HFFc6 (cell line): ENCODE measurements around the gene JADE2. TPM values are rescaled to one million over a fixed set of nuclear protein-coding genes. Genes with fewer than 3 reads are reported as not detected.

Source experiments
- DNase-seq: peaks from one replicate; pipeline ENCODE4 v3.0.0-alpha.2; 2018
- H3K27ac Mint-ChIP-seq: 2 replicates; pipeline ENCODE4 v1.8.0; 2020; ENCODE audit warnings: mild to moderate bottlenecking, mixed read lengths
- H3K27me3 Mint-ChIP-seq: 2 replicates; pipeline ENCODE4 v1.8.0; 2021; ENCODE audit warnings: mild to moderate bottlenecking, moderate library complexity, mixed read lengths; ENCODE audit not compliant: insufficient read depth
- H3K36me3 Mint-ChIP-seq: 2 replicates; pipeline ENCODE4 v1.8.0; 2021; ENCODE audit warnings: low read depth, mixed read lengths
- H3K4me1 Mint-ChIP-seq: 2 replicates; pipeline ENCODE4 v1.8.0; 2020; ENCODE audit warnings: low read depth, mixed read lengths
- H3K4me3 Mint-ChIP-seq: 2 replicates; pipeline ENCODE4 v1.8.0; 2020; ENCODE audit warnings: mild to moderate bottlenecking, moderate library complexity, mixed read lengths
- H3K9me3 Mint-ChIP-seq: 2 replicates; pipeline ENCODE4 v1.8.0; 2020; ENCODE audit warnings: mild to moderate bottlenecking, mixed read lengths
- total RNA-seq, 6 experiments: library from RNA; stranded (reverse); fragmentation: NEBNext Ultra II Directional; extraction: Animal tissue kit (Norgen Biotek cat#: 25700); gene quantifications; 2 replicates in 1 of 6; 3 replicates in 5 of 6; pipeline ENCODE4 v1.2.3, GENCODE V29; 2021
- TF ChIP-seq, protein P1 (sequence below): fragments of 200-600 bp; sonication (generic); IDR thresholded peaks from 2 replicates; pipeline ENCODE4 v1.5.0; 2021; ENCODE audit warnings: antibody characterized with exemption, mild to moderate bottlenecking

JADE2 gene
- total RNA-seq, 6 experiments from 2014 or later = 32.8 to 41.0 (median 39.6) TPM

DNA sequence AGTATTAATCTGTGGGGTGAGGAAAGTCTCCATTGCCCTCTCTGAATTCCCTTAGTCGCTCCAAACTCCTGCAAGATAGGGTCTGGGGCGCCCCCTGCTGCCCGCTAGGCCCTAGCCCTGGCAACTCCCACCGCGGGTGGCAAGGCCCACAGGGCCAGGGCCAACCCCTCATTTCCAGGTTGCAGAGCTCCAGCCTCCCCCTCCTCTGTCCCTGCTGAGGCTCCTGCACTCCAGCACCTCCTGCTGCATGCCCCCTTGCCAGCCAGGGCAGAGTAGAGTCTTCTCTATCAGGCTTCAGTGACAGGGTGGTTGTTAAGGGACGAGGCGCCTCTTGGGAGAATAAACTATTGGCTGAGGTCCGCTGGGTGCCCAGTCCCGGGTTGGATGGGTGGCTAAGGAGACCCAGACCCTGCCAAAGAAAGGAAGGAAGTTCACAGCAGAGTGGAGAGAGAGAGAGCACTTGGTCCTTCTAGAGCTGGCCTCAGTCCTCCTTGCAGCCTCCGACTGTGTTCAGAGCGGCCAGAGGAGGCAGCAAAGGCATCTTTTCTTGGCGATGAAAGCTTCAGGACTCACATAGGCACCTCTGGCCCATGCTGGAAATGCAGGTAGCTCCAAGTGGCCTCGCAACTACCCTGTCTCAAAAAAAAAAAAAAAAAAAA lies 61.5 kb downstream of the JADE2 start:
- H3K27me3 Mint-ChIP-seq = peaks cover 4% of the 10 kb centered on the region; the same call in 1 of the 2 replicates
- H3K9me3 Mint-ChIP-seq = no peaks in the 10 kb centered on the region
- DNase-seq = peak; percentile 72
- TF ChIP-seq, protein P1, sequence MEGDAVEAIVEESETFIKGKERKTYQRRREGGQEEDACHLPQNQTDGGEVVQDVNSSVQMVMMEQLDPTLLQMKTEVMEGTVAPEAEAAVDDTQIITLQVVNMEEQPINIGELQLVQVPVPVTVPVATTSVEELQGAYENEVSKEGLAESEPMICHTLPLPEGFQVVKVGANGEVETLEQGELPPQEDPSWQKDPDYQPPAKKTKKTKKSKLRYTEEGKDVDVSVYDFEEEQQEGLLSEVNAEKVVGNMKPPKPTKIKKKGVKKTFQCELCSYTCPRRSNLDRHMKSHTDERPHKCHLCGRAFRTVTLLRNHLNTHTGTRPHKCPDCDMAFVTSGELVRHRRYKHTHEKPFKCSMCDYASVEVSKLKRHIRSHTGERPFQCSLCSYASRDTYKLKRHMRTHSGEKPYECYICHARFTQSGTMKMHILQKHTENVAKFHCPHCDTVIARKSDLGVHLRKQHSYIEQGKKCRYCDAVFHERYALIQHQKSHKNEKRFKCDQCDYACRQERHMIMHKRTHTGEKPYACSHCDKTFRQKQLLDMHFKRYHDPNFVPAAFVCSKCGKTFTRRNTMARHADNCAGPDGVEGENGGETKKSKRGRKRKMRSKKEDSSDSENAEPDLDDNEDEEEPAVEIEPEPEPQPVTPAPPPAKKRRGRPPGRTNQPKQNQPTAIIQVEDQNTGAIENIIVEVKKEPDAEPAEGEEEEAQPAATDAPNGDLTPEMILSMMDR = peak; percentile 90
- no peak overlapping the region for H3K4me3 Mint-ChIP-seq
- peaks cover 12% of the 10 kb centered on the region for H3K4me1 Mint-ChIP-seq
- no peaks in the 10 kb centered on the region for H3K36me3 Mint-ChIP-seq
- H3K27ac Mint-ChIP-seq = no peak overlapping the region

DNA sequence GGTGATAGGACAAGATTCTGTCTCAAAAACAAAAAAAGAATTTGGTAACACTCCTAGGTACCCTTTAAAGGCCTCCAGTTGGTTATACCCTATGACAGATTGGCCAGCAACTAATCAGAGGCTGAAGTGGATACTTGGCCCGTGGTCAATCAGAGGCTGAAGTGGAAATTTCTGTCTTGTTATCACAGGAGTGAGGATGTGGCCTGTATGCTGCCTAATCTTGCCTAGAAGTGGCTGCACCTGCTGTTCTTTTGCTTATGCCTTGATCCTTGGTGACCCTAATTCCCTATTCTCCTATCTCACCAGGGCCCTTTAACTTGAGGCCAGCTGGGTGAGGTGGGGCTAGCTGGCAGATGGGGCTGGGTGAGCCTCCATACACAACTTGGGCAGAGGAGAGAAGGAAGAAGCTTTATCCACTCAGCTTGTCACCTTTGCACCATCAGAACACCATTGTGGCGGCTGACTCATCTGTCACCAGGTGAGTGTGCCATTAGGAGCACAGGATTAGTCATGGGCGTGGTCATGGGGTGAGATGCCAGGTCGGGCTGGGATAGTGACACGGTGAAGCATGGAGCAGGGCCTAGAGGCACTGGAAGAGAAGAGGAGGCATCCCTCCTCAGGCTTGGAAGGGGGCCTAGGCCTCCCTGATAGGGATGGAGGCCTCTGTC lies 65.7 kb downstream of the JADE2 start:
- DNase-seq = no peak
- TF ChIP-seq, protein P1 = no peak
- Mint-ChIP-seq H3K4me3 (no peak overlapping the region), H3K27ac (no peak overlapping the region), H3K9me3 (no peaks in the 10 kb centered on the region), H3K36me3 (no peaks in the 10 kb centered on the region), H3K27me3 (peaks cover 4% of the 10 kb centered on the region; the same call in 1 of the 2 replicates), H3K4me1 (peaks cover 21% of the 10 kb centered on the region)

DNA sequence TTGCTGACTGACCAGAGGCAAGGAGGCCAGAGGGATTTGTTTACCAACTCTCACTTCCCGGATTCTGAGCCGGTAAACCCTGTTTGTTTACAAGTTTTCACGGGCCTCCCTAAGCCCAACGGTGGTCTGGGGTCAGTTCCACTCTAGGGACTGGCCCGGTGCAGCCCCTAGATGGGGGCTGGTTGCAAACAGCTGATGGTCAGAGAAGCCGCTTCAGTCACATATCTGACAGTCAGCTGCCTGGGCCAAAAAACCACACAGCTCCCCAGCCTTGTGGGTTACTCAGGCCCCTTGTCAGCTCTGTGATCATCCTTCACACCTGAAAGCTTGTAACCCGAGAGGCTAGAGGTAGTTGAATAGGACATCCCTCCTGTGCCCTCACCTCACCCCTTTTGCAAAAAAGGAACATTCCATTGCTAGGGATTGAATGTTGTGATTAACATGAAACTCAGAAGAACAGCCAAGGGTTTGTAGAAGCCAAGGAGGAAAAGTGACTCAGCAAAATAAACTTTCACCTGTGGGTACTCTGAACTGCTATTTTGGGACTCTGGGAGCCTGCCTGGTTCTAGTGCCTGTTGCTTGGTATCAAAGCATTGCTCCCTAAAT lies 66.8 kb downstream of the JADE2 start:
- H3K36me3 Mint-ChIP-seq = no peaks in the 10 kb centered on the region
- peak; percentile 32 for DNase-seq
- H3K9me3 Mint-ChIP-seq = no peaks in the 10 kb centered on the region
- H3K27ac Mint-ChIP-seq = peak overlapping the region; percentile 50
- TF ChIP-seq, protein P1 = no peak
- H3K27me3 Mint-ChIP-seq = no peaks in the 10 kb centered on the region
- H3K4me3 Mint-ChIP-seq = no peak overlapping the region
- peaks cover 13% of the 10 kb centered on the region for H3K4me1 Mint-ChIP-seq

DNA sequence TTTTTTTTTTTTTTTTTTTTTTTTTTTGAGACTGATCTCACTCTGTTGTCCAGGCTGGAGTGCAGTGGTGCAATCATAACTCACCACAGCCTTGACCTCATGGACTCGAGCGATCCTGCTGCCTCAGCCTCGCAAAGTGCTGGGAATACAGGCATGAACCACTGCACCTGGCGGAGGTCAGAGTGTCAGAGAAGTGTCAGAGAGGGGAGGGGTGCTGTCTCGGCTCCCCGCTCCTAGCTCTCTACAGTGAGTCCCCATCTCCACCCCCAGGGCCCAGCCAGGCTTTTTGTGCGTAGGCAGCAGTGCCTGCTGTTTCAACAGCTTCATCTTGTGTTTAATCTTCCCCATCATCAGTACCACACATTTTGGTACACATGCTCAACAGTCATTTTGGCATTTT lies 68.9 kb downstream of the JADE2 start:
- H3K27ac Mint-ChIP-seq = no peak overlapping the region
- no peaks in the 10 kb centered on the region; the same call in 1 of the 2 replicates for H3K27me3 Mint-ChIP-seq
- no peak for DNase-seq
- peaks cover 13% of the 10 kb centered on the region for H3K4me1 Mint-ChIP-seq
- no peaks in the 10 kb centered on the region for H3K9me3 Mint-ChIP-seq
- TF ChIP-seq, protein P1 = no peak
- no peaks in the 10 kb centered on the region for H3K36me3 Mint-ChIP-seq
- no peak overlapping the region for H3K4me3 Mint-ChIP-seq

DNA sequence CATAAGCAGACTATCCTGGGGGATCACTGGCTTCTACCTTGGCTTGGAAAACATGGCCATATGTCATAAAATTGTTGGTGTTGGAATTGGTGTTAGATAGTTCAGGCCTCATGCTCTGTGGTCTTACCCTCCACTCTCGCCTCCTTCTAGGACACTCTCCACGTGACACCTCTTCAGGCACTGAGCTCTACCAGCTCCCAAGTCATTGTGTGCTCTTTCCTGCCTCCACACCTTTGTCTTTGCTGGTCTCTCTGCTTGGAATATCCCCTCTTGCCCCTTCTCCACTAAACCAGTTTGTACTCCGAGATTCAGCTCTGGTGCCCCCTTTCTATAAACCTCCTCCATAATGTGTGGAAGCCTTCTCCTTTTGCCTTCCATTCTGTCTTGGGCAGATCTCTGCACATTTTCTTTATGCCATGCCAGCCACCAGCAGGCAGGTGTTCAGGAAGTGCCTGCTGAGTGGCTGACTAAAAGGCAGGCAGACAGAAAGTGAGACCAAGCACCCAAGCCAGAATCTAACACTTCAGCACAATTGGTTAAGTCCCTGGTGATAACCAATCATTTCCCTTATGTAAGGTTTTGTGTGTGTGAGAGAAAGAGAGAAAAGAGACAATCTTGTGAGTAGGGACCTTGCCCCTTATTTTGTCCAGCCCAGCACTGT lies 69.5 kb downstream of the JADE2 start:
- peaks cover 13% of the 10 kb centered on the region for H3K4me1 Mint-ChIP-seq
- H3K27me3 Mint-ChIP-seq = no peaks in the 10 kb centered on the region; the same call in 1 of the 2 replicates
- TF ChIP-seq, protein P1 = no peak
- no peak overlapping the region for H3K27ac Mint-ChIP-seq
- H3K4me3 Mint-ChIP-seq = no peak overlapping the region
- H3K9me3 Mint-ChIP-seq = no peaks in the 10 kb centered on the region
- no peak for DNase-seq
- H3K36me3 Mint-ChIP-seq = no peaks in the 10 kb centered on the region
